SK-N-MC (cell line): ENCODE measurements around the gene TNRC6B.

Source experiments
- EZH2 ChIP-seq: fragments of 200-600 bp; sonication (generic); IDR thresholded peaks from one replicate; pipeline ENCODE4 v1.6.1; 2017; ENCODE audit warnings: antibody characterized with exemption
- POLR2AphosphoS5 ChIP-seq: IDR thresholded peaks from 2 replicates; pipeline ENCODE4 v1.6.1; 2012; ENCODE audit warnings: mild to moderate bottlenecking, low read depth, low read length, borderline replicate concordance

DNA sequence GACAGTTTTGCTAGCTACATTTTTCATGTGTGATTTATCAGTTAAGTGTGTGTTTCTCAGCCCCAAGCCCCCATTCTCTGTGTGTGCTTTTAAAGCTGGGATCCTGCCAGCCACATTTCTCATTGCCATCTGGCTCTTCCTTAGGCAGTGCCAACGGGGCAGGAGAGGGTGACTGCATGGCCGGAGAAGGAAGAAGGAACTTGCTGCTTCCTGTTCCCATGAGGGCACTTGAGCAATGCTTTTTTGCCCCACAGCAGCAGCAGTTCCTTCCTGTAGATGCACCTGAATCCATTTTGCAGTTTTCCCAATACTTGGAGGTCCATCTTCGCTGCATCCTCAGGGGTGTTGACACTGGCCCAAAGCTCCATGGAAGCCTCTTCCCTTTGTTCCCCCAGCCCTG, 37.5 kb downstream of the TNRC6B start:
- TF ChIP-seq EZH2, result no peak
- TF ChIP-seq POLR2AphosphoS5, result no peak
